HUDEP-2 (cell line): ENCODE measurements around the gene CRAT.
"Not testable (repeated sequence)": the region's sequence is repeated elsewhere in the genome, so short reads cannot be mapped to it uniquely, and the experiment has no call there.

Experiments
- DNase-seq, 76 experiments: peaks; one replicate each; lab custom pipeline; 2025; ENCODE audit not compliant: unreplicated experiment in 76 of 76; lab: John Stamatoyannopoulos, UW

CRAT gene

GRCh38 chr9:129113645-129114304 lies 3.2 kb upstream of the CRAT start:
- peak in 48 of 76 experiments; percentile 7 to 63 (median 26) for DNase-seq

DNA sequence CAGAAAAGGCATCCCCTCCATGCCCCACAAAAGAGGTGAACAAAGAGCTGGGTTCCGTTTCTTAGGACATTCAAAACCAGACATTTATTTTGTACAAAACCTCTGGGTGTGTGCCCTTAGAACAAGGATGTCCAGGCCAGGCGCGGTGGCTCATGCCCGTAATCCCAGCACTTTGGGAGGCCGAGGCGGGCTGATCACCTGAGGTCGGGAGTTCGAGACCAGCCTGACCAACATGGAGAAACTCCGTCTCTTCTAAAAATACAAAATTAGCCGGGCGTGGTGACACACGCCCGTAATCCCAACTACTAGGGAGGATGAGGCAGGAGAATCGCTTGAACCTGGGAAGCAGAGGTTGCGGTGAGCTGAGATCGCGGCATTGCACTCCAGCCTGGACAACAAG lies 1.9 kb upstream of the CRAT start:
- not testable (repeated sequence) for DNase-seq

DNA sequence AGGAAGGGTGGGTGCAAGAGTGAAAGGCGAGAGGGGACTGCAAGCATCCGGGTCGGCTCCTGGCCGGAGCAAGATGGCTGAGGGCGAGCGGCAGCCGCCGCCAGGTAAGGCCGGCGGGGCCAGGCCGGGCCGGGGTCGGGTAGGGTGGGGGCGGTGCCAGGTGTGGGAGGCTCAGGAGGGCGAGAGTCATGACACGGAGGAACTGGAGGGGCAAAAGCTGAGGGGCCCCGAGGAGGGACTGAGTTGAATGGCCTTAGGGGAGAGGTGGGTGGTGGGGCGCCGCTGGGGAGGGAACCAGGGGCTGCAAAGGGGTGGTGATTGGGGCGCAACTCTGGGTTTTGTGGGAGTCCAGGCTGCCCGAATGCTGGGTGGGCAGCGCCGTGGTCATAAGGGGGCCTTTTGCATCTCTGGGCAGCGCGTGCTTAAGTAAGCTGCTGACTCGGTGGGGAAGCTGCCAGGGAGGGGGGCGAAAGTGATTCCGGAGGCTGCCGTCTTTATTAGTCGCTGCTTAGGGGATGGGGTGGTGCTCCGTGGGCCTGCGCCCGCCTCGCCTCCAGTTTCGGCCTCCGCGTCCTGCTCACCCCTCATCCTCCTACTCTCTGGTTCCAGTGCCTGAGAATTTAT lies 1.0 kb upstream of the CRAT start:
- DNase-seq = peak in 31 of 76 experiments; percentile 5 to 78 (median 28)

- DNase-seq = peak in 5 of 76 experiments; percentile 16 to 58 (median 32)
Measured at GRCh38 chr9:129109952-129110739, 447 bp downstream of the CRAT start.

DNA sequence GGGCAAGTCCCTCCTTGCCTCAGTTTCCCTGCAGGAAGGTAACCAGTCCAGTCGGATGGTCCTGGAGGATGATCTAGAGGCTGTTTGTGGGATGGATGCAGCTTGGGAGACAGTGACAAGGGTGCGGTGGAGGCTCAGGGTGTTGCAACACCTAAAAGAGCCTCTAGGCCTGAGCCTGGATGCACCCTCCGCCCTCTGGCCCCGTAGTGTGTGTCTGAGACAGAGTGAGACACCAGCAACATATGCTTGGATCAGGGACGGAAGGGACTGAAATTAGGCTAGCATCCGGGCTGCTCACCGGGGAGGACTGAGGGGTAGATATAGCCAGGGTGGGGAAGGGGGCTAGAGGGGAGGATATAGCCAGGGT lies 1.1 kb downstream of the CRAT start:
- peak in 29 of 76 experiments; percentile 6 to 39 (median 15) for DNase-seq

- DNase-seq = no peak
Measured at GRCh38 chr9:129108805-129109536, 1.6 kb downstream of the CRAT start.

GRCh38 chr9:129108083-129108804 lies 2.3 kb downstream of the CRAT start:
- DNase-seq = no peak

GRCh38 chr9:129107651-129108050 lies 2.9 kb downstream of the CRAT start:
- no peak for DNase-seq

- no peak for DNase-seq
Measured at GRCh38 chr9:129105857-129106694, 4.5 kb downstream of the CRAT start.

DNA sequence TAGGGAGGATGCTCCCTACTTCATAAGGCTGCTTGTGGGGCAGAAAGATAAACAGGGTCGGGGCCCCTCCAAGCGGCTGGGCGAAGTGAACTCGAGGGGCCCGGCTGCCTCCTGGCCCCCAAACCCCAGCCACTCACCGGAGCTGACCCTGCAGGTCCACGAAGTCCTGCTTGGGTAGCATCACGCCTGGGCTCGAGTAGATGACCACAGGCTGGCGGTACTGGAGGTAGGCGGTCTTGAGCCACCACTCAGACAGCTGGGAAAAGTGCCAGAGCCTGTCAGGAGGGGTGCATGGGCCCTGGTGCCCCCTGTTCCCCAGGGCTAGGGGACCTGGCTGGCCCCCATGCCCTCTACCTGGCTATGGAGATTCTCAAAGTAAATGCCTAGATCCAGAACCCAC lies 6.5 kb downstream of the CRAT start:
- no peak for DNase-seq

DNA sequence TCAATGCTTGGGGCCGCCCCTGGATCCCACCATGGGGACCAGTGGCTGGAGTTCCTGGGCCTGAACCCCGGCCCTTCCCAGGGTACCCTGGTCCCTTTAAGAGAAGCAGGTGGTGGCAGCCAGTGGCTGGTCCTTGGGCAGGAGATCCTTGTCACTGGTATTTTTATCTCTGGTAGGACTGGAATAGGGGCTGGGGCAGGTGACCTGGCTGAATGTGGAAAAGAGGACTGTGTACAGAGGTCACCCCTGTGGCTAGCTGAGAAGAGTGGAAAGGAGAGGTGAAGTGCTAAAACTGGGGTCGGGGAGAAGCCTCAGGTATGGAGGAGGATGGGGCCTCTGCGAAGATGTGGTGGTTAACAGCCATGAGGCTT lies 7.0 kb downstream of the CRAT start:
- no peak for DNase-seq

GRCh38 chr9:129102791-129103594 lies 7.6 kb downstream of the CRAT start:
- peak in 54 of 76 experiments; percentile 5 to 64 (median 38) for DNase-seq

DNA sequence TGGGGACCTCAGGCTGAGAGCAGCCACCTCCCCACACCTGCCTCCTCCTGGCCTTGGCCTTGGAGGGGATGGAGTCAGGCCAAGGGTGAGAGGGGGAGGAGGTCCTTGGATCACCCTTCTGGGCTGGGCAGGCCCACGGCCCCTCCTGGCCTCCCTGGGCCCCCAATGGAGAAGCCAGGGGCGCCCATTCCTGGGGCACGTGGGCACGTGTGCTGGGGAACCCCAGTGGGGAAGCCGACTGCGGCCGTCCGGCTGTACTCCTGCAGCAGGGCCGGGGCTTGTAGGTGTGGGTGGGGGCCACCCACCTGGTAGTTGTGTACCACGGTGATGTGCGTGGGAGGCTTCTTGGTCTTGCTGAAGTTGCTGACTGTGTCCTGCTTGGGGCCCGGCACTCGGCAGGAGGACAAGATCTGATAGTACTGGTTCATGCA lies 8.5 kb downstream of the CRAT start:
- DNase-seq = peak in 1 of 76 experiments; percentile 16

- no peak for DNase-seq
Measured at GRCh38 chr9:129101279-129101678, 9.3 kb downstream of the CRAT start.

DNA sequence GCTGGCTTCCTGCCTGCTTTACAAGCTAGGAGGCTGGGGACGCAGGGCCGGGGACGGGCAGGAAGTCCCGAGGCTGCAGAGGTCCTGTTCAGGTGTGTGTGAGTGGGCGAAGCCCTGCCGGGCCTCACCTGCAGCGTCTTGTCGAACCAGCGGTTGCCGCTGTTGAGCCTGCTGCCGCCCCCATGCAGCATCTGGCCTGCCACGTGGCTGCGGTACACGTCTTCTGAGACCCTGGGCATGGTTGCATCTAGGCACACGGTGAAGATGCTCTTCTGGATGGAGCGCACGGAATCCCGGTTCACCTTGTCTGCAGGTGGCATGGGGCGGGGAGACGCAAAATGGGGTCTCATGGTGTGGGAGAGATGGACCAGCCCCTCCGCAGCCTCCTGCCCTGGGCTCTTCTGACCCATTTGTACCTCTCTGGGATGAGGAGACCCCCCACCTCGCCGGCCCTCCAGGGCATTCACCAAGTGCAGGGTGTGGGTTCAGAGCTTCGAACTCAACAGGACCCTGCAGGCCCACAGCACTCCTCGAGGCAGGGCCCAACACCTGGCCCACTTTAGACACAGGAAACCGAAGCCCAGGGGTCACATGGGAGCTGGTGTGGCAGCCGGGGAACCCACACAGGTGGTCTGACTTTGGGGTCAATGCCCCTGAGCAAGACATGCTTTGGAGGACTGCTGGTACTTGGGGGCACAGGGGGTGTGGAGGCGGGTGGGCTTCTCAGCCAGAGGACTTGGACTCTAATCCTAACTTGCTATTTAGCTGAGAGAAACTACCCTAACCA lies 10.0 kb downstream of the CRAT start:
- DNase-seq = no peak

- DNase-seq = no peak
Measured at GRCh38 chr9:129098328-129098727, 12.3 kb downstream of the CRAT start.

DNA sequence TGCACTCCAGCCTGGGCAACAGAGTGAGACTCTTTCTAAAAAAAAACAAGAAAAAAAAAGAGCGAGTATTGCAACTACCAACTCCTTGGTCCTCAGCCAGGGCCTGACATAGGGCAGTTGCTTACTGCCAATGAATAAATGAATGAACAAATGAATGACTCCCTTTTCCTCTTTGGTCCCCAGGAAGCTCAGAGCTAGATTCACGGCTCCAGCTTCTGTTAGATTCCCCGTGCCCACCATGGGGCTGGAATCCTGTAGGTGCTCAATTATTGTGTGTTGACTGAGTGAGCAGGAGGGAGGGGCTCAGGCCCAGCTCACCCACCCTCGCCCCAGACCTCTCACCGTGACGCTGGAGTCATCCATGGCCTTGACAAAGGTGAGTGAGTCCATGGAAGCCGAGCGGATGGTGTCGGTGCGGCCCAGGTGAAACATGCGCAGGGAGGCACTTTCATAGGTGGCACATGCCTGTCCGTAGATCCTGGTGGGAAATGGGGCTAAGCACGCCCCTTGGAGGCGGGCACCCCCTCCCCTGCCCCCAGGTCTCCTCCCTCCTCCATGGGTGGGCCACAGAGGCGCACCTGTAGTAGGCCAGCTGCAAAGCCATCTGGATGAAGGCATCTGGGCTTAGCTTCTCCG lies 12.8 kb downstream of the CRAT start:
- DNase-seq = no peak
